ENCODE results near the gene TUBG1. TPM values are rescaled to one million over a fixed set of nuclear protein-coding genes. Genes with fewer than 3 reads are reported as not detected.

TUBG1 gene
- total and polyA plus RNA-seq, 10 of the 15 experiments (the other 5 are each of a cell fraction or from before 2014, with no cell fraction given): 40.0 to 256 (median 107) TPM

DNA sequence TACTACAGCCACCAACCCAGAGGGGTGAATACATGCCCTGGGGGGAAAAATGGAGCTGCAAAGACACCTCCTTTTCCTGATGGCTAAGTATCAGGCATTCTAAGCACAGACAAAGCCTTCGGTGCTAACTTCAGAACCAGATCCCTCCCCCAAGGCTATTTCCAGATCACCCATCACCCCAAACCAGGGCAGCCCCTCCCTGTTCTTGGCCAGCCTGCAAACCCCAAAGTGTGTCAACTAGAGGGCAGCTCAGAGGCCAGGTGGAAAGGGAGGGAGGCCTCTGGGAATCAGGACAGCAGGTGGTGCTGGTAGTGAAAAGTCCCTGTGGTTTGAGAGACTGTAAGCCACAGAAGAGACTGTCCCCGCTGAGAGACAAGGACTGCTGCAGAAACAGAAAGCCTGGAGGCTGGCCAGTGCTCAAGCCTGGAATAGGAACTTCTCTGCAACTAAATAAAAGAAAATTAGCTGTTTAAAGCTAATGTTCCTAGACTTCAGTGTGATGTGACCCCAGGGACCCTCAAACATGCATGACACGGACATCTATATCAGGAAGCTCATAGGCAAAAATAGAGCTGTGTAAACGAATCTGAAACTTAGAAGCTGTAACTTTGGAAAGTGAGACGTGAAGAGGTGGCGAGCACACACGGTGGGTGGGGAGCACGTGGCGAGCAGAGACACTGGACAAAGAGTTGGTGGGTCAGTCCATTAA, 9.1 kb downstream of the TUBG1 start (continued):
- TF ChIP-seq EED (IDR thresholded peaks at IDR 0.05; ENCODE audit: low read depth): peak; percentile 98
- TF ChIP-seq EP300 (IDR thresholded peaks at IDR 0.05; ENCODE audit: borderline replicate concordance in 1 of 2, control insufficient read depth in 1 of 2, low read depth in 2 of 2, low read length in 2 of 2): peak; percentile 49 to 84; a peak in 2 of 4 replicates
- TF ChIP-seq ZZZ3 (IDR thresholded peaks at IDR 0.05; ENCODE audit: control insufficient read depth, insufficient read length, low read depth): no peak
- peak; percentile 90 for TF ChIP-seq MXI1 (IDR thresholded peaks at IDR 0.05; ENCODE audit: low read depth, low read length)
- peak; percentile 81 for TF ChIP-seq MTA2 (IDR thresholded peaks at IDR 0.05; ENCODE audit: low read depth)
- TF ChIP-seq JUND (IDR thresholded peaks at IDR 0.05; ENCODE audit: low read depth, low read length): no peak
- TF ChIP-seq ZBED1 (IDR thresholded peaks at IDR 0.05; ENCODE audit: borderline replicate concordance): peak; percentile 77
- TF ChIP-seq ZNF207 (IDR thresholded peaks at IDR 0.05; ENCODE audit: borderline replicate concordance): no peak
- peak; percentile 96 for TF ChIP-seq NFIC (IDR thresholded peaks at IDR 0.05; ENCODE audit: low read depth, low read length)
- peak; percentile 98 for TF ChIP-seq TCF12 (IDR thresholded peaks at IDR 0.05; ENCODE audit: low read depth, low read length)
- peak; percentile 68; the same call in 1 of the 2 replicates for TF ChIP-seq MTA3 (IDR thresholded peaks at IDR 0.05; ENCODE audit: borderline replicate concordance, low read length)
- peak; percentile 70; the same call in 1 of the 2 replicates for TF ChIP-seq PAX5 (IDR thresholded peaks at IDR 0.05; ENCODE audit: borderline replicate concordance, low read depth, low read length)
- TF ChIP-seq, protein P1, sequence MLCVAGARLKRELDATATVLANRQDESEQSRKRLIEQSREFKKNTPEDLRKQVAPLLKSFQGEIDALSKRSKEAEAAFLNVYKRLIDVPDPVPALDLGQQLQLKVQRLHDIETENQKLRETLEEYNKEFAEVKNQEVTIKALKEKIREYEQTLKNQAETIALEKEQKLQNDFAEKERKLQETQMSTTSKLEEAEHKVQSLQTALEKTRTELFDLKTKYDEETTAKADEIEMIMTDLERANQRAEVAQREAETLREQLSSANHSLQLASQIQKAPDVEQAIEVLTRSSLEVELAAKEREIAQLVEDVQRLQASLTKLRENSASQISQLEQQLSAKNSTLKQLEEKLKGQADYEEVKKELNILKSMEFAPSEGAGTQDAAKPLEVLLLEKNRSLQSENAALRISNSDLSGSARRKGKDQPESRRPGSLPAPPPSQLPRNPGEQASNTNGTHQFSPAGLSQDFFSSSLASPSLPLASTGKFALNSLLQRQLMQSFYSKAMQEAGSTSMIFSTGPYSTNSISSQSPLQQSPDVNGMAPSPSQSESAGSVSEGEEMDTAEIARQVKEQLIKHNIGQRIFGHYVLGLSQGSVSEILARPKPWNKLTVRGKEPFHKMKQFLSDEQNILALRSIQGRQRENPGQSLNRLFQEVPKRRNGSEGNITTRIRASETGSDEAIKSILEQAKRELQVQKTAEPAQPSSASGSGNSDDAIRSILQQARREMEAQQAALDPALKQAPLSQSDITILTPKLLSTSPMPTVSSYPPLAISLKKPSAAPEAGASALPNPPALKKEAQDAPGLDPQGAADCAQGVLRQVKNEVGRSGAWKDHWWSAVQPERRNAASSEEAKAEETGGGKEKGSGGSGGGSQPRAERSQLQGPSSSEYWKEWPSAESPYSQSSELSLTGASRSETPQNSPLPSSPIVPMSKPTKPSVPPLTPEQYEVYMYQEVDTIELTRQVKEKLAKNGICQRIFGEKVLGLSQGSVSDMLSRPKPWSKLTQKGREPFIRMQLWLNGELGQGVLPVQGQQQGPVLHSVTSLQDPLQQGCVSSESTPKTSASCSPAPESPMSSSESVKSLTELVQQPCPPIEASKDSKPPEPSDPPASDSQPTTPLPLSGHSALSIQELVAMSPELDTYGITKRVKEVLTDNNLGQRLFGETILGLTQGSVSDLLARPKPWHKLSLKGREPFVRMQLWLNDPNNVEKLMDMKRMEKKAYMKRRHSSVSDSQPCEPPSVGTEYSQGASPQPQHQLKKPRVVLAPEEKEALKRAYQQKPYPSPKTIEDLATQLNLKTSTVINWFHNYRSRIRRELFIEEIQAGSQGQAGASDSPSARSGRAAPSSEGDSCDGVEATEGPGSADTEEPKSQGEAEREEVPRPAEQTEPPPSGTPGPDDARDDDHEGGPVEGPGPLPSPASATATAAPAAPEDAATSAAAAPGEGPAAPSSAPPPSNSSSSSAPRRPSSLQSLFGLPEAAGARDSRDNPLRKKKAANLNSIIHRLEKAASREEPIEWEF (IDR thresholded peaks at IDR 0.05; ENCODE audit: insufficient replicate concordance, low read depth, low read length): no peak
- TF ChIP-seq RAD21 (IDR thresholded peaks at IDR 0.05; ENCODE audit: insufficient read depth, low read depth, low read length): peak; percentile 64
- TF ChIP-seq YY1 (IDR thresholded peaks at IDR 0.05; ENCODE audit: low read depth, low read length): peak; percentile 43; the same call in 1 of the 2 replicates
- peak; percentile 29; the same call in 1 of the 2 replicates for TF ChIP-seq TAF1 (IDR thresholded peaks at IDR 0.05; ENCODE audit: borderline replicate concordance, low read depth, low read length)
- peak; percentile 95 for TF ChIP-seq TBL1XR1 (IDR thresholded peaks at IDR 0.05; ENCODE audit: low read depth, low read length)
- no peak for TF ChIP-seq ESRRA (IDR thresholded peaks at IDR 0.05; ENCODE audit: low read length)
- TF ChIP-seq TCF3 (IDR thresholded peaks at IDR 0.05; ENCODE audit: borderline replicate concordance, insufficient read depth, low read depth, low read length): peak; percentile 96
- TF ChIP-seq, protein P2, sequence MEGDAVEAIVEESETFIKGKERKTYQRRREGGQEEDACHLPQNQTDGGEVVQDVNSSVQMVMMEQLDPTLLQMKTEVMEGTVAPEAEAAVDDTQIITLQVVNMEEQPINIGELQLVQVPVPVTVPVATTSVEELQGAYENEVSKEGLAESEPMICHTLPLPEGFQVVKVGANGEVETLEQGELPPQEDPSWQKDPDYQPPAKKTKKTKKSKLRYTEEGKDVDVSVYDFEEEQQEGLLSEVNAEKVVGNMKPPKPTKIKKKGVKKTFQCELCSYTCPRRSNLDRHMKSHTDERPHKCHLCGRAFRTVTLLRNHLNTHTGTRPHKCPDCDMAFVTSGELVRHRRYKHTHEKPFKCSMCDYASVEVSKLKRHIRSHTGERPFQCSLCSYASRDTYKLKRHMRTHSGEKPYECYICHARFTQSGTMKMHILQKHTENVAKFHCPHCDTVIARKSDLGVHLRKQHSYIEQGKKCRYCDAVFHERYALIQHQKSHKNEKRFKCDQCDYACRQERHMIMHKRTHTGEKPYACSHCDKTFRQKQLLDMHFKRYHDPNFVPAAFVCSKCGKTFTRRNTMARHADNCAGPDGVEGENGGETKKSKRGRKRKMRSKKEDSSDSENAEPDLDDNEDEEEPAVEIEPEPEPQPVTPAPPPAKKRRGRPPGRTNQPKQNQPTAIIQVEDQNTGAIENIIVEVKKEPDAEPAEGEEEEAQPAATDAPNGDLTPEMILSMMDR (IDR thresholded peaks at IDR 0.05 in 2 of 3, conservative IDR thresholded peaks at IDR 0.05 in 1 of 3; ENCODE audit: control insufficient read depth in 2 of 3, extremely low read depth in 1 of 3, insufficient read depth in 1 of 3, low read depth in 3 of 3, low read length in 3 of 3): peak in 1 of 3 experiments; percentile 62; a peak in 3 of 6 replicates
- 0 out of 2 replicates have a peak, but pooled peaks have one; percentile 24 for TF ChIP-seq SMAD5 (IDR thresholded peaks at IDR 0.05; ENCODE audit: low read depth)
- TF ChIP-seq BACH1 (IDR thresholded peaks at IDR 0.05; ENCODE audit: borderline replicate concordance): peak; percentile 36; the same call in 1 of the 2 replicates
